Measurements from ENCODE around the gene SEMA3B. TPM values are rescaled to one million over a fixed set of nuclear protein-coding genes. Genes with fewer than 3 reads are reported as not detected.
A peak's percentile ranks its signal among the peaks of the same experiment; 100 is the strongest.
"Not testable (repeated sequence)": the region's sequence is repeated elsewhere in the genome, so short reads cannot be mapped to it uniquely, and the experiment has no call there.

Gene SEMA3B
- polyA plus RNA-seq, 3 donors, result 0.56 TPM; not detected in 2

- Histone ChIP-seq H3K4me3 (replicated peaks in 1 of 3; ENCODE audit: low read depth in 2 of 3, low read length in 3 of 3) (no peak overlapping the region), H3K9me3 (replicated peaks in 1 of 2; ENCODE audit: control insufficient read depth in 1 of 2, insufficient read depth in 1 of 2, low read length in 2 of 2) (peaks cover 0 to 11% of the 10 kb centered on the region in 2 donors), H4K20me1 (ENCODE audit: insufficient read depth, low read length) (peaks cover 6% of the 10 kb centered on the region), H3K4me1 (ENCODE audit: control insufficient read depth in 1 of 2, insufficient read depth in 2 of 2, low read length in 2 of 2) (peaks cover 16 to 33% of the 10 kb centered on the region in 2 donors), H3K36me3 (replicated peaks in 1 of 2; ENCODE audit: control insufficient read depth in 1 of 2, insufficient read depth in 2 of 2, low read length in 2 of 2) (no peaks in the 10 kb centered on the region), H3K27ac (ENCODE audit: low read depth in 1 of 2, low read length in 2 of 2) (no peak overlapping the region), H3K79me2 (ENCODE audit: insufficient read depth, low read length) (no peaks in the 10 kb centered on the region), H2AFZ (ENCODE audit: insufficient read depth, low read depth, low read length, poor library complexity, severe bottlenecking) (no peak overlapping the region), H3K9ac (ENCODE audit: insufficient read depth, low read length, poor library complexity, severe bottlenecking) (no peak overlapping the region), H3K4me2 (replicated peaks; ENCODE audit: extremely low read depth, low read length, poor library complexity, severe bottlenecking) (no peak overlapping the region), H3K27me3 (ENCODE audit: control insufficient read depth in 2 of 2, insufficient read depth in 2 of 2, low read length in 2 of 2) (peaks cover 24 to 50% of the 10 kb centered on the region in 2 donors)
- Mint-ChIP-seq H3K36me3 (peaks cover 6 to 8% of the 10 kb centered on the region in 2 donors), H3K4me1 (peaks cover 26% of the 10 kb centered on the region), H3K9me3 (peaks cover 0 to 18% (median 11%) of the 10 kb centered on the region in 7 donors), H3K27ac (peak overlapping the region in 2 of 7 donors; percentile 10 to 15), H3K4me3 (no peak overlapping the region), H3K27me3 (ENCODE audit: low read depth in 3 of 3) (peaks cover 54 to 66% (median 64%) of the 10 kb centered on the region in 3 donors)
- no peak for DNase-seq
- 92% methylated on average over 6 of the region's 10 CpGs for WGBS (ENCODE audit: insufficient coverage)
- no peak for TF ChIP-seq CTCF (IDR thresholded peaks at IDR 0.05)
- intact Hi-C loops (cut with micrococcal nuclease), result loop anchor here in 1 of 2 donors (1.0 to 5.0 kb wide), 2 partner anchors 78 to 149 kb away; no protein-coding TSS in a partner anchor
These were observed 2.5 kb downstream of the SEMA3B start for GRCh38 chr3:50271314-50271936.

GRCh38 chr3:50272538-50272910 is 3.6 kb downstream of the SEMA3B start:
- H2AFZ ChIP-seq (ENCODE audit: insufficient read depth, low read depth, low read length, poor library complexity, severe bottlenecking); H3K27ac Mint-ChIP-seq; H3K4me3 Mint-ChIP-seq; DNase-seq; H3K79me2 ChIP-seq (ENCODE audit: insufficient read depth, low read length); H3K36me3 ChIP-seq (replicated peaks in 1 of 2; ENCODE audit: control insufficient read depth in 1 of 2, insufficient read depth in 2 of 2, low read length in 2 of 2); H3K9ac ChIP-seq (ENCODE audit: insufficient read depth, low read length, poor library complexity, severe bottlenecking); H3K27ac ChIP-seq (ENCODE audit: low read depth in 1 of 2, low read length in 2 of 2); H3K36me3 Mint-ChIP-seq; H3K4me3 ChIP-seq (replicated peaks in 1 of 3; ENCODE audit: low read depth in 2 of 3, low read length in 3 of 3); H4K20me1 ChIP-seq (ENCODE audit: insufficient read depth, low read length); H3K4me2 ChIP-seq (replicated peaks; ENCODE audit: extremely low read depth, low read length, poor library complexity, severe bottlenecking): not testable (repeated sequence)
- peaks cover 16 to 34% of the 10 kb centered on the region in 2 donors for H3K4me1 ChIP-seq (ENCODE audit: control insufficient read depth in 1 of 2, insufficient read depth in 2 of 2, low read length in 2 of 2)
- Mint-ChIP-seq H3K9me3 (peaks cover 0 to 18% (median 13%) of the 10 kb centered on the region in 7 donors), H3K27me3 (ENCODE audit: low read depth in 3 of 3) (peaks cover 52 to 66% (median 64%) of the 10 kb centered on the region in 3 donors), H3K4me1 (peaks cover 26% of the 10 kb centered on the region)
- intact Hi-C loops (cut with micrococcal nuclease), result loop anchor here (2.0 to 5.0 kb wide), 2 partner anchors 150 to 152 kb away; no protein-coding TSS in a partner anchor
- H3K27me3 ChIP-seq (ENCODE audit: control insufficient read depth in 2 of 2, insufficient read depth in 2 of 2, low read length in 2 of 2), result peaks cover 24 to 48% of the 10 kb centered on the region in 2 donors
- no CpG with 5 or more reads among the region's 10 CpGs for WGBS (ENCODE audit: insufficient coverage)
- peaks cover 3 to 11% of the 10 kb centered on the region in 2 donors for H3K9me3 ChIP-seq (replicated peaks in 1 of 2; ENCODE audit: control insufficient read depth in 1 of 2, insufficient read depth in 1 of 2, low read length in 2 of 2)

Data from CD14-positive monocyte (primary cell).